ENCODE results near the gene ZNF480. TPM values are rescaled to one million over a fixed set of nuclear protein-coding genes. Genes with fewer than 3 reads are reported as not detected.

ZNF480 gene
- total RNA-seq, 1 donor from 2014 or later = 20.8 TPM

DNA sequence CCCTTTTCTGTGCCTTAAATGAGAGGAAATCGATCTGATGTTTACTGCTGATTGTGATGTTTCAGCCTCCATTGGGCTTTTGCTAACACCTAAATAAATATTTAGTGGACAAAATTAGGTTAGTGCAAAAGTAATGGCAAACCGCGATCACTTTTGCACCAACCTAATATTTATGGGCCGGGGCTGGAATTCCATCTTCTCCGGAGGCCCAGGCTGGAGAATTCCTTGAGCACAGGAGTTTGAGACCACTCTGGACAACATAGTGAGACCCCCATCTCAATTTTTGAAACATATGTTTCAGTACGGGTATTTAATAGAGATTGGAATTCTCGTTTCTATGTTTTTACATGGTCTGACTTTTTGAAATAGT, 73.4 kb downstream of the ZNF480 start:
- TF ChIP-seq, protein P1, sequence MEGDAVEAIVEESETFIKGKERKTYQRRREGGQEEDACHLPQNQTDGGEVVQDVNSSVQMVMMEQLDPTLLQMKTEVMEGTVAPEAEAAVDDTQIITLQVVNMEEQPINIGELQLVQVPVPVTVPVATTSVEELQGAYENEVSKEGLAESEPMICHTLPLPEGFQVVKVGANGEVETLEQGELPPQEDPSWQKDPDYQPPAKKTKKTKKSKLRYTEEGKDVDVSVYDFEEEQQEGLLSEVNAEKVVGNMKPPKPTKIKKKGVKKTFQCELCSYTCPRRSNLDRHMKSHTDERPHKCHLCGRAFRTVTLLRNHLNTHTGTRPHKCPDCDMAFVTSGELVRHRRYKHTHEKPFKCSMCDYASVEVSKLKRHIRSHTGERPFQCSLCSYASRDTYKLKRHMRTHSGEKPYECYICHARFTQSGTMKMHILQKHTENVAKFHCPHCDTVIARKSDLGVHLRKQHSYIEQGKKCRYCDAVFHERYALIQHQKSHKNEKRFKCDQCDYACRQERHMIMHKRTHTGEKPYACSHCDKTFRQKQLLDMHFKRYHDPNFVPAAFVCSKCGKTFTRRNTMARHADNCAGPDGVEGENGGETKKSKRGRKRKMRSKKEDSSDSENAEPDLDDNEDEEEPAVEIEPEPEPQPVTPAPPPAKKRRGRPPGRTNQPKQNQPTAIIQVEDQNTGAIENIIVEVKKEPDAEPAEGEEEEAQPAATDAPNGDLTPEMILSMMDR (conservative IDR thresholded peaks at IDR 0.05; ENCODE audit: low read depth, low read length) = no peak
- DNase-seq (ENCODE audit: low read depth) = no peak
- peak overlapping the region; percentile 76 for H3K4me3 ChIP-seq (ENCODE audit: low read depth, low read length)

Other genes with a start within 250 kb of the ZNF480 start
- gene ZNF432, start 248.3 kb upstream of the ZNF480 start, total RNA-seq = 1.6 and 2.8 TPM in 2 replicates
- gene ZNF841, start 201.4 kb upstream of the ZNF480 start, total RNA-seq = 3.3 and 5.0 TPM in 2 replicates
- gene ZNF616, start 157.2 kb upstream of the ZNF480 start, total RNA-seq = 3.5 and 3.6 TPM in 2 replicates
- gene ZNF836, start 125.5 kb upstream of the ZNF480 start, total RNA-seq = 3.0 and 6.8 TPM in 2 replicates
- 329 and 367 TPM in 2 replicates for gene PPP2R1A, start 107.1 kb upstream of the ZNF480 start, total RNA-seq
- gene ZNF766, start 27.6 kb upstream of the ZNF480 start, total RNA-seq = 5.3 and 11.9 TPM in 2 replicates
- 0.51 and 1.3 TPM in 2 replicates for gene ZNF610, start 39.1 kb downstream of the ZNF480 start, total RNA-seq
- gene ZNF880, start 72.8 kb downstream of the ZNF480 start, total RNA-seq = 16.7 and 22.8 TPM in 2 replicates
- 10.0 and 10.6 TPM in 2 replicates for gene ZNF528, start 100.7 kb downstream of the ZNF480 start, total RNA-seq
- 0.07 TPM in 1 of 2 replicates, not detected in the other for gene ZNF534, start 132.0 kb downstream of the ZNF480 start, total RNA-seq
- 1.6 and 2.3 TPM in 2 replicates for gene ZNF578, start 156.4 kb downstream of the ZNF480 start, total RNA-seq
- gene ZNF808, start 230.5 kb downstream of the ZNF480 start, total RNA-seq = 5.5 and 13.3 TPM in 2 replicates